ENCODE results near the gene AKT1. TPM values are rescaled to one million over a fixed set of nuclear protein-coding genes. Genes with fewer than 3 reads are reported as not detected.
"Not testable (repeated sequence)": the region's sequence is repeated elsewhere in the genome, so short reads cannot be mapped to it uniquely, and the experiment has no call there.

The AKT1 gene
- total RNA-seq, 2 donors from 2014 or later, result 158 to 162 TPM

DNA sequence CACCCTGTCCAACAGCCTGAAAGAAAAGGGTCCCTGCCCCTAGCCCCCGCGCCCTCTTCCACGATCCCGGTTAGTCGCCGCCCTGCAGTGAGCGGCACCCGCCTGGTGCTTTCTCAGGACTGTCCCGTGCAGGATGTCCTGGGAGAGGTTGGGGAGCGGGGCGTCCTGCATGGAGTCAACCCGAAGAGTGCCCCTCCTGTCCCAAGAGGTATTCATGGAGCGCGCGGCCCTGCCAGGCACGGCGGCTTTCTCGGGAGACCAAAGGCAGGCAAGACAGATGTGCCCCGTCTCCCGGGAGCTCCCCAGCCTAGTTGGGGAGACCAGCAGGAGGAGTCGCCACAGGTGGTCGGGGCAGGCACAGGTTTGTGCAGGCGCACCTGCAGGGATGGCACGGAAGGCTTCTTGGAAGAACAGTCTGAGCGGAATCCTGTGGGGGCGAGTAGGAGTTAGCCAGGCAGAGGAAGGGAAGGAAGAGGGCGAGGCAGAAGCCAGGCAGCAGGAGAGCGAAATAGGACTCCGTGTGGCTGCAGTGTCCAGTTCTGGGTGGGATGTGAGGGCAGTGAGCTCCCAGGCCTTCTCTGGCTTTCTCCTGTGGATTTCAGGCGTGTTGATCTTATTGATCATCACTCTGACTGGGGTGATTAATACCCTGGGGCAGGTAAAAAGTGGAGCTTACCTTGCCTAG is 41.9 kb downstream of the AKT1 start:
- DNase-seq (ENCODE audit: low spot score) (no peak), ATAC-seq (ENCODE audit: insufficient number of reproducible peaks, low FRiP score, low read depth) (no peak)
- Histone ChIP-seq H3K27me3 (replicated peaks; ENCODE audit: insufficient read depth) (no peaks in the 10 kb centered on the region), H3K36me3 (peaks cover 22% of the 10 kb centered on the region), H3K4me1 (ENCODE audit: control insufficient read depth in 1 of 2, low read depth in 2 of 2) (peaks cover 26 to 54% of the 10 kb centered on the region in 2 donors), H3K4me3 (peak overlapping the region; percentile 84), H3K9me3 (no peaks in the 10 kb centered on the region), H3K27ac (peak overlapping the region; percentile 84)
- TF ChIP-seq, protein P1, sequence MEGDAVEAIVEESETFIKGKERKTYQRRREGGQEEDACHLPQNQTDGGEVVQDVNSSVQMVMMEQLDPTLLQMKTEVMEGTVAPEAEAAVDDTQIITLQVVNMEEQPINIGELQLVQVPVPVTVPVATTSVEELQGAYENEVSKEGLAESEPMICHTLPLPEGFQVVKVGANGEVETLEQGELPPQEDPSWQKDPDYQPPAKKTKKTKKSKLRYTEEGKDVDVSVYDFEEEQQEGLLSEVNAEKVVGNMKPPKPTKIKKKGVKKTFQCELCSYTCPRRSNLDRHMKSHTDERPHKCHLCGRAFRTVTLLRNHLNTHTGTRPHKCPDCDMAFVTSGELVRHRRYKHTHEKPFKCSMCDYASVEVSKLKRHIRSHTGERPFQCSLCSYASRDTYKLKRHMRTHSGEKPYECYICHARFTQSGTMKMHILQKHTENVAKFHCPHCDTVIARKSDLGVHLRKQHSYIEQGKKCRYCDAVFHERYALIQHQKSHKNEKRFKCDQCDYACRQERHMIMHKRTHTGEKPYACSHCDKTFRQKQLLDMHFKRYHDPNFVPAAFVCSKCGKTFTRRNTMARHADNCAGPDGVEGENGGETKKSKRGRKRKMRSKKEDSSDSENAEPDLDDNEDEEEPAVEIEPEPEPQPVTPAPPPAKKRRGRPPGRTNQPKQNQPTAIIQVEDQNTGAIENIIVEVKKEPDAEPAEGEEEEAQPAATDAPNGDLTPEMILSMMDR (IDR thresholded peaks at IDR 0.05), result no peak

DNA sequence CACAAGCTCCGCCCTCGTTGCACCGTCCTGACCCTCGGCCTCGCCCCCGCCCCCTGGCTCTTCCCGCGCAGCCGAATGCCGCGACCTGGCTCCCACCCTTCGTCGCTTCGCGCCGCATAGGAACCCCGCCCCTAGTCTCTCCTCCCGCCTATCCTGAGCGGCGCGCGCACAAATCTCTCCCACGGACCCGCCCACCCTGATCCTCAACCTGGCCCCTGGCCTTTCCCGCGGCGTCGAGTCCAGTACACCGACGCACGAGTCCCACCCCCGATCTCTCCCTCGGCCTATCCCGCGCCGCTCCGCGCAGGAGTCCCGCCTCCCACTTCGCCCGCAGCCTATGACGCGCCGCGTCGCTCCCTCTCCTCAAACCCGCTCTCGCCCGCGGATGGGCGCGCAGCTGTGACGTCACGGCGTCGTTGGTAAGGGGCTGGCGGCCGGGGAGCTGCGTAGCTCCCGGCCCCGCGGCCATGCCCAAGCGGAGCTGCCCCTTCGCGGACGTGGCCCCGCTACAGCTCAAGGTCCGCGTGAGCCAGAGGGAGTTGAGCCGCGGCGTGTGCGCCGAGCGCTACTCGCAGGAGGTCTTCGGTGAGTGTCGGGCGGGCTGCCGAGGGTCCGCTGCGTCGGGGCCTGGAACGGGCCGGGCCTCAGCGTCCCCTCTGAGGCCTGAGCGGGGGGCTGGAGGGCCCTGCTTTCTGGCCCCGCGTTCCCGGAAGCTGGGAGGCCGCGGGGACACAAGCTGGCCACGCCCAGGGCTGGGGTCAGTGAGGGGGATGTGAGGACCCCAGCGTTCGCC is 42.6 kb downstream of the AKT1 start, which contains the start of gene SIVA1:
Gene SIVA1, plus strand, starts transcription at position 413 of the 793 bp plus-strand sequence. Its CDS starts 55 bp downstream, at position 468.
- peaks cover 33 to 62% of the 10 kb centered on the region in 2 donors for H3K4me1 ChIP-seq (ENCODE audit: control insufficient read depth in 1 of 2, low read depth in 2 of 2)
- peak; percentile 98 for DNase-seq (ENCODE audit: low spot score)
- no peaks in the 10 kb centered on the region for H3K27me3 ChIP-seq (replicated peaks; ENCODE audit: insufficient read depth)
- H3K27ac ChIP-seq, result peak within 1 kb of the TSS; percentile 84
- TF ChIP-seq, protein P1 (IDR thresholded peaks at IDR 0.05), result no peak
- H3K9me3 ChIP-seq, result no peaks in the 10 kb centered on the region
- ATAC-seq (ENCODE audit: insufficient number of reproducible peaks, low FRiP score, low read depth), result peak; percentile 83
- H3K36me3 ChIP-seq, result peaks cover 19% of the 10 kb centered on the region
- peak within 1 kb of the TSS; percentile 84 for H3K4me3 ChIP-seq

DNA sequence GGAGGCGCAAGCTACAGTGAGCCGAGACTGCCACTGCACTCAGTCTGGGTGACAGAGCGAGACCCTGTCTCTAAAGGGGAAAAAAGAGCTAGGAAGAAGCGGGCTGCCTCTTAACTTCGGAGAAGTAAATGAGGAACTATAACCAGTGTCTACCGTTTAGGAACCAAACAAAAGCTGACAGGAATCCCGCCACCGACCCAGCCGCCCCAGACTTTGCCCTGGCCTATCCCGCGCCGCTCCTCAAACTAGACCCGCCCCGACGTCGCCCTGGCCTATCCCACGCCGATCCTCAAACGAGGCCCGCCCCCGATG is 43.2 kb downstream of the AKT1 start:
- Histone ChIP-seq H3K27me3 (replicated peaks; ENCODE audit: insufficient read depth) (no peaks in the 10 kb centered on the region), H3K36me3 (peaks cover 14% of the 10 kb centered on the region), H3K27ac (peak overlapping the region; percentile 78 to 84), H3K9me3 (no peaks in the 10 kb centered on the region), H3K4me3 (peak overlapping the region; percentile 84), H3K4me1 (ENCODE audit: control insufficient read depth in 1 of 2, low read depth in 2 of 2) (peaks cover 38 to 67% of the 10 kb centered on the region in 2 donors)
- TF ChIP-seq, protein P1 (IDR thresholded peaks at IDR 0.05), result no peak
- DNase-seq (ENCODE audit: low spot score) (no peak), ATAC-seq (ENCODE audit: insufficient number of reproducible peaks, low FRiP score, low read depth) (peak; percentile 74)

DNA sequence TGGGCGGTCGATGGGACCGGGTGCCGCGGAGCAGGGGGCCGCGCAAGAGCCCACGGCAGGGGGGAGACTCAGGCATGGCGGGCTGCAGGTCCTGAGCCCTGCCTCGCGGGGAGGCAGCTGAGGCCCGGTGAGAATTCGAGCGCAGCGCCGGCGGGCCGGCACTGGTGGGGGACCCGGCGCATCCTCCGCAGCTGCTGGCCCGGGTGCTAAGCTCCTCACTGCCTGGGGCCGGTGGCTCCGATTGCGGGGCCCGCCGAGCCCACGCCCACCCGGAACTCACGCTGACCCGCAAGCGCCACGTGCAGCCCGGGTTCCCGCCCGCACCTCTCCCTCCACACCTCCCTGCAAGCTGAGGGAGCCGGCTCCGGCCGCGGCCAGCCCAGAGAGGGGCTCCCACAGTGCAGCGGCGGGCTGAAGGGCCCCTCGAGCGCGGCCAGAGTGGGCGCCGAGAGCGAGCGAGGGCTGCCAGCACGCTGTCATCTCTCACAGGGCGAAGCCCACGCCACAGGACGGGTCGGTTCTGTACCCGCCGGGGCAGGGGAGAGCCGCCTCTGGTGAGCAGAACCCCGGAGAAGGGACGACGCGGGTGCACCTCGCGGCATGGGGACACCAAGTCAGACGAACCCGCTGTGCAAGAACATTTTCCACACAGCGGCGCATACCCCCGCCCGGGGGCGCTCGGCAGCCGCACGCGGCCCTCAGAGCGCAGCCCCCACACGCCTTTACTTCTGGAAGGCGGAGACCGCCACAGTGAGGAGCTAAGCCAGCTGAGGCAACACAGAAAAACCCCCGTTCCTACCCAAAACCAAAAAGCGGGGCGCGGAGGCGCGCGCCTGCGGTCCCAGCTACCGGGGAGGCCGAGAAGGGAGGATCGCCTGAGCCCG is 43.8 kb downstream of the AKT1 start:
- Histone ChIP-seq H3K27ac (peak overlapping the region; percentile 78 to 84), H3K9me3 (no peaks in the 10 kb centered on the region), H3K36me3 (peaks cover 9% of the 10 kb centered on the region), H3K4me1 (ENCODE audit: control insufficient read depth in 1 of 2, low read depth in 2 of 2) (peaks cover 42 to 73% of the 10 kb centered on the region in 2 donors), H3K27me3 (replicated peaks; ENCODE audit: insufficient read depth) (no peaks in the 10 kb centered on the region), H3K4me3 (peak overlapping the region; percentile 84)
- no peak for ATAC-seq (ENCODE audit: insufficient number of reproducible peaks, low FRiP score, low read depth)
- TF ChIP-seq, protein P1 (IDR thresholded peaks at IDR 0.05), result no peak
- no peak for DNase-seq (ENCODE audit: low spot score)

DNA sequence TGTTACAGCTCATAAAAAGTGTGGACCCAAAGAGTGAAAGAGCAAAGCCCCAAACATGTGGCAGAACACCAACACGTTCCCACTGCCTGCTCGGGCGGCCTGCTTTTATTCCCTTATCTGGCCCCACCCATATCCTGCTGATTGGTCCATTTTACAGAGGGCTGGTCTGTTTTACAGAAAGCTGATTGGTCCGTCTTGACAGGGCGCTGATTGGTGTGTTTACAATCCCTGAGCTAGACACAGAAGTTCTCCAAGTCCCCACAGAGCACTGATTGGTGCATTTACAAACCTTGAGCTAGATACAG is 44.8 kb downstream of the AKT1 start:
- not testable (repeated sequence) for DNase-seq (ENCODE audit: low spot score); ATAC-seq (ENCODE audit: insufficient number of reproducible peaks, low FRiP score, low read depth); H3K4me3 ChIP-seq; H3K27me3 ChIP-seq (replicated peaks; ENCODE audit: insufficient read depth); H3K36me3 ChIP-seq; H3K9me3 ChIP-seq
- Histone ChIP-seq H3K4me1 (ENCODE audit: control insufficient read depth in 1 of 2, low read depth in 2 of 2) (peaks cover 49 to 84% of the 10 kb centered on the region in 2 donors), H3K27ac (peak overlapping the region; percentile 93 to 95)
